Anterior cingulate cortex (tissue), 58 donors: Measurements from ENCODE around the gene ARPP21.
A peak's percentile ranks its signal among the peaks of the same experiment; 100 is the strongest.

ENCODE experiments used
- DNase-seq, 58 donors: peaks; one replicate each; lab custom pipeline; 2025; lab: John Stamatoyannopoulos, UW

Gene ARPP21

GRCh38 chr3:35723480-35724097 lies 84.3 kb downstream of the ARPP21 start:
- DNase-seq, result no peak

- no peak for DNase-seq
Observed at GRCh38 chr3:35724106-35724505, 84.8 kb downstream of the ARPP21 start.

GRCh38 chr3:35727179-35727578 lies 87.9 kb downstream of the ARPP21 start:
- DNase-seq, result no peak

DNA sequence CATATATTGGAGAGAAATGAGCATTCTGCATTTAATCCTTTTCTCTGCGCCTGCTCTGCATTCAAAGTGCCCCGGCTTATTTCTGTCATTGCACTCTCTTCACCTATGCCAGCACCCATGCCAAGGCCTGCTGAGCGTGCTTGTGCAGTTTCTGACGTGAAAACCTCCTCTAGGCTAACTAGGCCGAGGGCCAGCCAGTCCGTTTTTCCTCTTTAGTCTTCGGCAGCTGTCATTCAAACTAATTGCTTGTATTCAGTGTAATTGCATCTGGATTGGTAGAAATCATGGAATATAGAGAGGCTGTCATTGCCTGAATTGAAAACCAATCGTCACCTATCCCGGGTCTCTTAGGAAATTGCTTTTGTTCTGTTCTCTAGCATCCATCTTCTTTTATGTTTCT lies 94.0 kb downstream of the ARPP21 start:
- DNase-seq, result no peak

DNA sequence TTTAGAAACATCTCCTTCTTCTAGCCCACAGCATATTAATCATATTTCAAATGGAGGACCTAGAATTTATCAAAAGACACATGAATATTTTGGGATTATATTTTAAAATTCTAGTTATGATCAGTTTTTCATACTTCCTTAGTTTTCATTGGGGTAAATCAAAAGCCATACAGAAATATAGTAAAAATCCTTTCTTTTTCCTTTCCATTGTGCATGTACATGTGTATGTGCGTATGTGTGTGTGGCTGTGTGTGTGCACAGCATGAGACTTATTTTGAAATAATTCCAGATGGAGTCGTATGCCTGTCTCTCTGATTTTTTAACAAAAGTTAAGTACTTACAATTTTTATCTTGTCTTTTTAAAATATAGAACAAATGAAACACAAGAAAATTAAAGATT lies 94.5 kb downstream of the ARPP21 start:
- DNase-seq, result no peak

GRCh38 chr3:35737080-35737479 lies 97.8 kb downstream of the ARPP21 start:
- peak in 1 of 58 donors; percentile 2 for DNase-seq

- DNase-seq, result no peak
Observed at GRCh38 chr3:35737527-35737926, 98.2 kb downstream of the ARPP21 start.

DNA sequence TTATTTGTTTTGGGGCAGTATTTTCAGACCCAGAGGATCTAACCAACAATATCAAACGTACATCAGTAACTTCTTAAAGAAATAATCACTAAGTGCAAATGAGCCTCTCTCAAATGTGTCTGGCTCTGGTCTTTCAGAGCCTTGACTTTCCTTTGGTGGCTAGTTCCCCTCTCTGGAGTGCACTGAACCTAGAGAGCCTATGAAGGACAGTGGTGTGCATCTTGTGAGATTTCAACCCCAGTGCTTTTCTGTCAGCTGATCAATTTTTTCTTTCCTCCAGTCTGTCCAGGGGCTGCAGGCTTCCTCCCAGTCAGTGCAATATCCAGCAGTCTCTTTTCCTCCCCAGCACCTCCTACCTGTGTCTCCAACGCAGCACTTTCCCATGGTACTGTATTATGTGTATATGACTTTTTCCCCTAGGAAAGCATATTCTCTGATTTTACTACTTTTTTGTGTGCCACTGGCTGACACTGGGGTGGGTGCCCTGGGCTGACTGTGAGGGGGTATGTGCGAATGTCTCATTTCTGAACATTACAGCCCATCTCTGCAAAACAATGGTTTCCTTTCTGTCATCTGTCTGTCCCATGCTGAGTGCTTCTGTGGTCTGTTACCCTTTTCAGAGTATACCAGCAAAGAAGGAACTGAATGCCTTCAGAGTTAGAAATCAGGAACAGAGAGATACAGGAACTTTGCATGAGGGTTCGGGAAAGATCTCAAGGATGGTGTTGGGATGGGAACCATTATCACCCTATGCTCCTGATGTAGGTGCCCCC lies 98.8 kb downstream of the ARPP21 start:
- no peak for DNase-seq

- DNase-seq, result no peak
Observed at GRCh38 chr3:35739181-35739809, 100.0 kb downstream of the ARPP21 start.

GRCh38 chr3:35739964-35740527 lies 100.7 kb downstream of the ARPP21 start:
- DNase-seq, result no peak

GRCh38 chr3:35743218-35743617 lies 103.9 kb downstream of the ARPP21 start:
- no peak for DNase-seq

DNA sequence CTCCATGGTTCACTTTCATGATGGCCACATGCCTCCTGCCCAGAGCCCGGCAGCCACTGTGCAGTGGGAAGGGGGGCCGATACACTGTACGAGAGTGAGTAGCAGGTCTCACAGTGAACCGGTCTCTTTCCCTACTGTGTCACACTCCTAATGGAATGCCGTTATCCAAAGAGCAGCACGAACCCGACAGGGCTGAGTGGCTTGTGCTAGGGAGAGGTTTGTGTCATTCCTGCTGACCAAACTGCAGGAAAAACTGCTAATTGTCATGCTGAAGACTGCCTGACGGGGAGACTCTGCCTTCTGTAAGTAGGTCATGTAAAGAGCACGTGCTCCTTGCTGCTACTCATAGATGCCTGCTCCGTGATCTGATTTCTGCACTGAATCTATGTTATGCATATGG lies 105.1 kb downstream of the ARPP21 start:
- peak in 17 of 58 donors; percentile 2 to 61 (median 30) for DNase-seq

GRCh38 chr3:35745351-35745750 lies 106.0 kb downstream of the ARPP21 start:
- DNase-seq, result no peak

DNA sequence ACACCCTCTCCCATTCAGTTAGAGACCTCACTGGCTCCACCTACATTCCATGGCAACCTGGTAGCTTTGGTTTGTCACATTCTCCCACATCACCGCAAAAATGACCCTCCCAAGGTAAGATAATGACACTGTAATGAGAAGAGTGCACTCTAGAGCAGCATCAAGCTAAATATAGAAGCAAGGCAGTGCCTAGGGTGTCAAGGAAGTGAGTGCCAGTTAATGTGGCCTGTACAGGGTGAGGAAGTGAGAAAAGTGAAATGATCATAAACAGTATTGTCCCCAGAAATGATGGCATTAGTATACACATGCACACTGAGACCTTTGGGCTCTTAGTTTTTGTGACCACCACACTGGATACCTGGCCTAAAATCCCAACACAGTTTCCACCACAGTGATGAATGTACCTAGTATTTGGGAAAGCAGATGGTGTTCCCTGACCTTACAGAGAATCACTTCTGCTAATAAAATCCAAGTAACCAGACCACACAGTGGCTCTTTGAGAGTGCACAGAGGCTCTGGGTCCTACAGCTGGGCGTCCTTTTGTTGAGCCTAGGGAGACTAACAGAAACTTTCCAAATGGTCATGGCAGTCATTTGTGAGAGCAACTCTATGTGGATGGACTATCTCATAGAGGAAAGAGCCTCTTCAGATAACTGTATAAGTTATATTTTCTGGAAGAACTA lies 106.6 kb downstream of the ARPP21 start:
- no peak for DNase-seq

DNA sequence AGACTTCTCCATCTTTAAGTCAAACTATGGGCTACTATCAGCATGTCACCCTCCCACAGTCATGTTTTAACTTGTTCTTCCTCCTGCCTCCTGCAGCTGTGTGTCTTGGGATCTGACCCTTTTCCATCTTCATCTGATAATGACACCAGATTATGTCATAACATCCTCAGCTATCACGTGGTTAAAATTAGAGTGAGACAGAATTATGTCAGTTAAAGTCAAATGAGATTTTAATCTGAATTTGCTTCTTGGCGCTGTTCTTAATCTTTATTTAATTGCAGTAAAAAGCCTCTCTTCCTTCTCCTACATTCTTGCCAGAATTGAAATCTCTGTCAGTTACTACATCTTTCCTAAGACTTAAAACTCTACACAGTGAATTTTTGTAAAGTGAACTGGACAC lies 107.2 kb downstream of the ARPP21 start:
- DNase-seq, result no peak

GRCh38 chr3:35748144-35748543 lies 108.8 kb downstream of the ARPP21 start:
- no peak for DNase-seq

- no peak for DNase-seq
Observed at GRCh38 chr3:35751207-35751606, 111.9 kb downstream of the ARPP21 start.

- DNase-seq, result no peak
Observed at GRCh38 chr3:35757991-35758757, 118.8 kb downstream of the ARPP21 start.

DNA sequence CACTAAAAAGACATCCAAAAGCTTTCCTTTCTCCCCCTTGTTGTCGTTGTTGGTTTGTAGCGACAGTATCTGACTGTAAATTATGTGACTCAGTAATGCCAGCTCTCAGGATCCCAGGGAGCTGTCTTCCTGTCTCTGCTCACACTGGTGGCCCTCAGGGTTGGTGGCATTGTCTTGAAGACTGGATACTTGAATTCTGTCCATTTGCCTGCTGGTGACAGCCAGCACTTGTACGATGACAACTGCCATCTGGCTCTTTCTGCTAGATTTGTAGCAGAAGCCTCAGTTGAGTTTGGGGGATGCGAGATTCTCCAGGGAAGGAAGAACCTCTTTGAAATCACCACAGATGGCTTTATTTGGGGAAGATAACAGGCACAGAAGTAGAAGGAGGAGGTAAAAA lies 120.8 kb downstream of the ARPP21 start:
- peak in 27 of 58 donors; percentile 4 to 65 (median 32) for DNase-seq

- no peak for DNase-seq
Observed at GRCh38 chr3:35761311-35761710, 122.0 kb downstream of the ARPP21 start.
